Measurements from ENCODE around the gene ALDH8A1. TPM values are rescaled to one million over a fixed set of nuclear protein-coding genes. Genes with fewer than 3 reads are reported as not detected.

The ALDH8A1 gene
- total RNA-seq, 1 experiment from 2014 or later, result not detected

DNA sequence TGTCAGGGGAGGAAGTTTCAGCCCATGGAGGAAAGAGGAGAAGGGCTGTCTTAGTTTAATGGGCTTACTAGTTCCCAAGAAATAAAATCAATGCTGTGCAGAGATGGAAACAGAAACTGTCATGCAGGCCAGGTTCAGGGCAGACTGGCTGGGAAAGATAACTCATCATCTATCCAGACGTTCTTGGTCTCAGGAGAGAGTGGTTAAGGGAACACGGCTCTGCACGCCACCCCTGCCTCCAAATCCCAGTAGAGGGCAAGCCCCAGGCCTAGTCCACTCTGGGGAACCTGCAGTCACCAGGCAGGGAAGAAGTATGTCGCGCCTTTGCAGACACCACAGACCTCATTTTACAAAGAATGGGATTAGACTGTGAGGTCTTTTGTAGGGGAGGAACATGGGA lies 12.5 kb downstream of the ALDH8A1 start:
- BruUV-seq (replicated peaks), result no TSS peak
- no peaks in the 10 kb centered on the region for H3K9me3 ChIP-seq (ENCODE audit: control insufficient read depth, insufficient read depth, low read depth, low read length)
- ATAC-seq (peak; percentile 28; the same call in 1 of the 2 replicates), DNase-seq (ENCODE audit: low read depth, low spot score) (no peak)
- TF ChIP-seq TCF7L2 (IDR thresholded peaks at IDR 0.05; ENCODE audit: low read depth, low read length), result no peak
- TF ChIP-seq, protein P1, sequence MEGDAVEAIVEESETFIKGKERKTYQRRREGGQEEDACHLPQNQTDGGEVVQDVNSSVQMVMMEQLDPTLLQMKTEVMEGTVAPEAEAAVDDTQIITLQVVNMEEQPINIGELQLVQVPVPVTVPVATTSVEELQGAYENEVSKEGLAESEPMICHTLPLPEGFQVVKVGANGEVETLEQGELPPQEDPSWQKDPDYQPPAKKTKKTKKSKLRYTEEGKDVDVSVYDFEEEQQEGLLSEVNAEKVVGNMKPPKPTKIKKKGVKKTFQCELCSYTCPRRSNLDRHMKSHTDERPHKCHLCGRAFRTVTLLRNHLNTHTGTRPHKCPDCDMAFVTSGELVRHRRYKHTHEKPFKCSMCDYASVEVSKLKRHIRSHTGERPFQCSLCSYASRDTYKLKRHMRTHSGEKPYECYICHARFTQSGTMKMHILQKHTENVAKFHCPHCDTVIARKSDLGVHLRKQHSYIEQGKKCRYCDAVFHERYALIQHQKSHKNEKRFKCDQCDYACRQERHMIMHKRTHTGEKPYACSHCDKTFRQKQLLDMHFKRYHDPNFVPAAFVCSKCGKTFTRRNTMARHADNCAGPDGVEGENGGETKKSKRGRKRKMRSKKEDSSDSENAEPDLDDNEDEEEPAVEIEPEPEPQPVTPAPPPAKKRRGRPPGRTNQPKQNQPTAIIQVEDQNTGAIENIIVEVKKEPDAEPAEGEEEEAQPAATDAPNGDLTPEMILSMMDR (IDR thresholded peaks at IDR 0.05), result no peak
- TF ChIP-seq POLR2AphosphoS5 (IDR thresholded peaks at IDR 0.05; ENCODE audit: low read depth, low read length), result no peak
- TF ChIP-seq, protein P2, sequence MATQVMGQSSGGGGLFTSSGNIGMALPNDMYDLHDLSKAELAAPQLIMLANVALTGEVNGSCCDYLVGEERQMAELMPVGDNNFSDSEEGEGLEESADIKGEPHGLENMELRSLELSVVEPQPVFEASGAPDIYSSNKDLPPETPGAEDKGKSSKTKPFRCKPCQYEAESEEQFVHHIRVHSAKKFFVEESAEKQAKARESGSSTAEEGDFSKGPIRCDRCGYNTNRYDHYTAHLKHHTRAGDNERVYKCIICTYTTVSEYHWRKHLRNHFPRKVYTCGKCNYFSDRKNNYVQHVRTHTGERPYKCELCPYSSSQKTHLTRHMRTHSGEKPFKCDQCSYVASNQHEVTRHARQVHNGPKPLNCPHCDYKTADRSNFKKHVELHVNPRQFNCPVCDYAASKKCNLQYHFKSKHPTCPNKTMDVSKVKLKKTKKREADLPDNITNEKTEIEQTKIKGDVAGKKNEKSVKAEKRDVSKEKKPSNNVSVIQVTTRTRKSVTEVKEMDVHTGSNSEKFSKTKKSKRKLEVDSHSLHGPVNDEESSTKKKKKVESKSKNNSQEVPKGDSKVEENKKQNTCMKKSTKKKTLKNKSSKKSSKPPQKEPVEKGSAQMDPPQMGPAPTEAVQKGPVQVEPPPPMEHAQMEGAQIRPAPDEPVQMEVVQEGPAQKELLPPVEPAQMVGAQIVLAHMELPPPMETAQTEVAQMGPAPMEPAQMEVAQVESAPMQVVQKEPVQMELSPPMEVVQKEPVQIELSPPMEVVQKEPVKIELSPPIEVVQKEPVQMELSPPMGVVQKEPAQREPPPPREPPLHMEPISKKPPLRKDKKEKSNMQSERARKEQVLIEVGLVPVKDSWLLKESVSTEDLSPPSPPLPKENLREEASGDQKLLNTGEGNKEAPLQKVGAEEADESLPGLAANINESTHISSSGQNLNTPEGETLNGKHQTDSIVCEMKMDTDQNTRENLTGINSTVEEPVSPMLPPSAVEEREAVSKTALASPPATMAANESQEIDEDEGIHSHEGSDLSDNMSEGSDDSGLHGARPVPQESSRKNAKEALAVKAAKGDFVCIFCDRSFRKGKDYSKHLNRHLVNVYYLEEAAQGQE (IDR thresholded peaks at IDR 0.05; ENCODE audit: insufficient read depth in 1 of 2, low read depth in 2 of 2, low read length in 1 of 2), result no peak
- no peak for TF ChIP-seq SIN3A (IDR thresholded peaks at IDR 0.05; ENCODE audit: borderline replicate concordance, insufficient read depth, low read depth, low read length)
- ChIA-PET CTCF (no interaction called here), POLR2A (no interaction called here)
- in situ Hi-C loops (cut with HindIII; ENCODE audit: low pct_unique_long_range_greater_than_20kb, low sequenced_read_pairs), result no loop called here
- no peaks in the 10 kb centered on the region for H3K27me3 ChIP-seq (ENCODE audit: control insufficient read depth, insufficient read depth, low read length)
- H3K27ac ChIP-seq (ENCODE audit: low read length), result peak overlapping the region; percentile 46
- no peaks in the 10 kb centered on the region for H3K36me3 ChIP-seq (ENCODE audit: control insufficient read depth, insufficient read depth, low read length)
- no peak overlapping the region for H3K4me3 ChIP-seq (ENCODE audit: low read depth in 2 of 2, low read length in 2 of 2)
- intact Hi-C loops (cut with micrococcal nuclease; ENCODE audit: unreplicated experiment), result no loop called here
- peaks cover 2% of the 10 kb centered on the region; the same call in 1 of the 2 replicates for H3K4me1 ChIP-seq (ENCODE audit: control insufficient read depth, insufficient read depth, low read length)

DNA sequence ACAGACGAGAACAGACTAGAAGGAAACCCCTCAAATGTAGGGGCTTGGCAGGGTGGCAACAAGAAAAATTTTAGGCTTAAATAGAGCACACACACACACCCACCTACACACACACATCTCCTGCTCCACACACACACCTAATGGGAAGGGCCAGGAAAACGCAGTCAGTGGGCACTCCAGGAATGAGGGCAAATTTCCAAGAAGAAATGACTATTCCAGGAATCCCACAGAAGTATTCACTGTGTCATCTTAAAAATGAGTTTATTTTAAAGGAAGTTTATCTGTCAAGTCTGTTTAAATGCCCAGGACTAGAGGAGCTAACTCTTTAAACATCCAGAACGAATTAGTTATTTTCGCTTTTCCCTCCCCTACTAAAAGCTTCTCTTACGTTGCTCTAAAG lies 13.0 kb downstream of the ALDH8A1 start:
- ChIA-PET CTCF (no interaction called here), POLR2A (no interaction called here)
- intact Hi-C loops (cut with micrococcal nuclease; ENCODE audit: unreplicated experiment), result no loop called here
- Histone ChIP-seq H3K9me3 (ENCODE audit: control insufficient read depth, insufficient read depth, low read depth, low read length) (no peaks in the 10 kb centered on the region), H3K36me3 (ENCODE audit: control insufficient read depth, insufficient read depth, low read length) (no peaks in the 10 kb centered on the region), H3K27me3 (ENCODE audit: control insufficient read depth, insufficient read depth, low read length) (no peaks in the 10 kb centered on the region), H3K27ac (ENCODE audit: low read length) (peak overlapping the region; percentile 46), H3K4me3 (ENCODE audit: low read depth in 2 of 2, low read length in 2 of 2) (no peak overlapping the region), H3K4me1 (ENCODE audit: control insufficient read depth, insufficient read depth, low read length) (peaks cover 2% of the 10 kb centered on the region; the same call in 1 of the 2 replicates)
- no TSS peak for BruUV-seq (replicated peaks)
- ATAC-seq (no peak), DNase-seq (ENCODE audit: low read depth, low spot score) (no peak)
- in situ Hi-C loops (cut with HindIII; ENCODE audit: low pct_unique_long_range_greater_than_20kb, low sequenced_read_pairs), result no loop called here
- TF ChIP-seq POLR2AphosphoS5 (IDR thresholded peaks at IDR 0.05; ENCODE audit: low read depth, low read length) (no peak), TCF7L2 (IDR thresholded peaks at IDR 0.05; ENCODE audit: low read depth, low read length) (no peak), SIN3A (IDR thresholded peaks at IDR 0.05; ENCODE audit: borderline replicate concordance, insufficient read depth, low read depth, low read length) (no peak)
- TF ChIP-seq, protein P2 (IDR thresholded peaks at IDR 0.05; ENCODE audit: insufficient read depth in 1 of 2, low read depth in 2 of 2, low read length in 1 of 2), result no peak
- TF ChIP-seq, protein P1 (IDR thresholded peaks at IDR 0.05), result no peak
